Adipocyte (in vitro differentiated cells): ENCODE results near the gene PRRC2A.
"Not testable (repeated sequence)": the region's sequence is repeated elsewhere in the genome, so short reads cannot be mapped to it uniquely, and the experiment has no call there.

Source experiments
- DNase-seq: peaks from one replicate; pipeline ENCODE4 v3.0.0-alpha.2; 2015; ENCODE audit warnings: low read depth
- H3K27me3 ChIP-seq: replicated peaks from 2 replicates; pipeline ENCODE4 v1.7.0; 2013; ENCODE audit warnings: mild to moderate bottlenecking, low read length, moderate library complexity; ENCODE audit not compliant: control insufficient read depth, insufficient read depth
- H3K36me3 ChIP-seq: 2 replicates; pipeline ENCODE4 v1.7.0; 2013; ENCODE audit warnings: low read length, mild to moderate bottlenecking, moderate library complexity; ENCODE audit not compliant: control insufficient read depth, insufficient read depth, severe bottlenecking
- H3K4me1 ChIP-seq: 2 replicates; pipeline ENCODE4 v1.7.0; 2013; ENCODE audit warnings: mild to moderate bottlenecking, low read length, moderate library complexity; ENCODE audit not compliant: control insufficient read depth, insufficient read depth
- H3K4me3 ChIP-seq: 2 replicates; pipeline ENCODE4 v1.7.0; 2013; ENCODE audit warnings: mild to moderate bottlenecking, low read length, moderate library complexity
- H3K9ac ChIP-seq: 2 replicates; pipeline ENCODE4 v1.7.0; 2013; ENCODE audit warnings: mild to moderate bottlenecking, low read length, moderate library complexity
- H3K9me3 ChIP-seq: 2 replicates; pipeline ENCODE4 v1.7.0; 2013; ENCODE audit warnings: mild to moderate bottlenecking, low read length, moderate library complexity; ENCODE audit not compliant: control insufficient read depth

PRRC2A gene

DNA sequence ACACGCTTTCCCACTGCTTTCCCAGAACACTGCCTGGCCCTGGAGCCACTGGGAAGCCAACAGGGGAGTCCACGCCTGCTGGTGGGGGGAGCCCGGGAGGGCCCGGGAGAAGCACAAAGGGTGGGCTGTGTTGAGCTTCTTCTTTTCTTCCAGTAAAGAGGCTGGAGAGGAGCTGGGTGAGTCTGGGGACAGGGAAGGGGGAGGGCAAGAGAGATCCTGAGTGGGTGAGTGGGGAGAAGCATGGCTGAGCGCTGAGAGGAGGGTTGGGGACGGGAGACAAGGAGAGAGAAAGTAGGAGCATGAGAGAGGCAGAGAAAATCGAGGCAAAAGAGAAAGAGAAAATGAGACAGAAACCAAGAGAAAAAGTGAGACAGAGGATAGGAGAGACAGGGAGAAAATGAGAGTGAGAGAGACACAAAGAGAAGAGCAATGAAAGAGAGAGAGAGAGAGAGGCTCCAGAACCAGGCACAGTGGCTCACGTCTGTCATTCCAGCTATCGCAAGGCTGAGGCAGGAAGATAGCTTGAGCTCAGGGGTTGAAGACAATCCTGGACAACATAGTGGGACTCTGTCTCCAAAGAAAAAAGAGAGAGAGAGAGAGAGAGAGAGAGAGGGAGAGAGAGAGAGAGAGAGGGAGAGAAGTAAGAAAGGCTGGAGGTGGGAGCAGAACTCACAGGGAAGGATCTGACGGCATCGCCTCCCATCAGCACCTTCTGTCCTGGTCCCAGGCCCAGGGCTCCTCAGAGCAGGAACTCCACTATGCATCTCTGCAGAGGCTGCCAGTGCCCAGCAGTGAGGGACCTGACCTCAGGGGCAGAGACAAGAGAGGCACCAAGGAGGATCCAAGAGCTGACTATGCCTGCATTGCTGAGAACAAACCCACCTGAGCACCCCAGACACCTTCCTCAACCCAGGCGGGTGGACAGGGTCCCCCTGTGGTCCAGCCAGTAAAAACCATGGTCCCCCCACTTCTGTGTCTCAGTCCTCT is 32.4 kb upstream of the PRRC2A start:
- H3K9me3 ChIP-seq: no peaks in the 10 kb centered on the region
- no peaks in the 10 kb centered on the region for H3K4me1 ChIP-seq

DNA sequence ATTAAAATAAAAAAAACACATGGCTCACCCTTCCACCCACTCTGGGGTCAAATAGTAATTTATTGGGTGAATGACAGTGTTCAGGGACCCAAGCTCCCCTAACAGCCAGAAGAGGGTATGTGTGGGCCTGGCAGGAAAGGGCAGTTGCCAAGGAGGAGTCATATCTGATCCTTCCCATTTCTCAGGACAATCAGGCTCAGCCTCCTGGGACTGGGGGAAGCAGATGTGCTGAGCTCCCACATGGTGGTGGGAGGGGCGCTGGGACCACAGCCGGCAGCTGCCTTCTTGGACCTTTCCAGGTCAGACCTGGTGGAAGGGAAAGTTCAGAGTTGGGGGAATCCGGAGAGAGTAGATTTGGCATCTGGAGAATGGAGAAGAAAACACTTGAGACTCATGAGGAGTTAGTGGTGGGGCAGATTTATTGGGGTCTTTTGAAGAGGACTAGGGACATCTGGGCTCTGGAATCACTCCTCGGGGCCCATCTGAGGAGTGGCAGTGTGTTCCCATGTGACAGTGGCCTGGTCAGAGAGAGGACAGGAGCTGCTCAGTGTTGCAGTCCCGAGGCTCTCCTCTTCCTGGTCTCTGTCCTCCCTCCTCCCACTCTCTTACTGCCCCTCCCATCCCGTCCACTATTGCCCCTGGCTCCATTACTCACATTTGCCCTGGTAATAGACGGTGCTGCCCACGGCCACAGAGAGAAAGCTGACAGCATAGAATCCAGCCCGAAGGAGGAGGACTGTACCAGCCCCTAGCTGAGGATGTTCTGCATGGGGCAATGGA is 31.5 kb upstream of the PRRC2A start:
- Histone ChIP-seq H3K27me3 (no peaks in the 10 kb centered on the region), H3K9ac (no peak overlapping the region), H3K4me1 (no peaks in the 10 kb centered on the region), H3K4me3 (no peak overlapping the region), H3K36me3 (no peaks in the 10 kb centered on the region), H3K9me3 (no peaks in the 10 kb centered on the region)
- DNase-seq: no peak

More for the DNA sequence above, 32.4 kb upstream of the PRRC2A start:
- Histone ChIP-seq H3K9ac (no peak overlapping the region), H3K27me3 (no peaks in the 10 kb centered on the region), H3K36me3 (no peaks in the 10 kb centered on the region), H3K4me3 (no peak overlapping the region)
- no peak for DNase-seq

DNA sequence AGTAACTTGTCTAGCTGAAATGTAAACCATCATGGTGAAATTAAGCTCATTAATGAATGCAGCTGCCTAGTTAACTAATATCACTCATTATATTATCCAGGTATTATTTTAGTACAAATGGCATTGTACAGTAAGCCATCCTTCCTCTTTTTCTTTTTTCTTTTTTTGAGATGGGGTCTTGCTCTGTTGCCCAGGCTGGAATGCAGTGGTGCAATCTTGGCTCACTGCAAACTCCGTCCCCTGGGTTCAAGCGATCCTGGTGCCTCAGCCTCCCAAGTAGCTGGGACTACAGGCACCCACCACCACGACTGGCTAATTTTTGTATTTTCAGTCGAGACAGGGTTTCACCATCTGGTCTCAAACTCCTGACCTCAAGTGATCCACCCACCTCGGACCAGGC is 29.8 kb upstream of the PRRC2A start:
- H3K4me3 ChIP-seq, H3K9me3 ChIP-seq, H3K9ac ChIP-seq, H3K36me3 ChIP-seq, DNase-seq, H3K27me3 ChIP-seq, H3K4me1 ChIP-seq: not testable (repeated sequence)

DNA sequence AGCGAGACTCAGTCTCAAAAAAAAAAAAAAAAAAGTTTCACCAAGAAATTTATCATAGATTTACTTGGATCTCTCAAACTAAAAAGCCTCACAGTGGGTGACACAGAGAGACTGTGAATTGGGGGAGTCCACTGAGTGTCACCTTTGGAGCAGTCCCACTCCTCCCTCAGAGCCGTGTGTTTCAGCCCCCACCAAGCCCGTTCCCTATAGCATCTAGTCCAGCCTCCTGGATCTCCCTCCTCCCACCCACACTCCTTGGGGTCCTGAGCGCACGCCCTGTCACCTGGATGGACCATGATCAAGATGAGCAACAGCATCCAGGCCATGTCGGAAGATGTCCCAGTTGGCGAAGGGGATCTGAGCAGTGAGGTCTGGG is 28.1 kb upstream of the PRRC2A start:
- no peak overlapping the region for H3K9ac ChIP-seq
- H3K4me1 ChIP-seq: no peaks in the 10 kb centered on the region
- H3K4me3 ChIP-seq: no peak overlapping the region
- DNase-seq: no peak
- no peaks in the 10 kb centered on the region for H3K27me3 ChIP-seq
- H3K36me3 ChIP-seq: no peaks in the 10 kb centered on the region
- H3K9me3 ChIP-seq: no peaks in the 10 kb centered on the region

DNA sequence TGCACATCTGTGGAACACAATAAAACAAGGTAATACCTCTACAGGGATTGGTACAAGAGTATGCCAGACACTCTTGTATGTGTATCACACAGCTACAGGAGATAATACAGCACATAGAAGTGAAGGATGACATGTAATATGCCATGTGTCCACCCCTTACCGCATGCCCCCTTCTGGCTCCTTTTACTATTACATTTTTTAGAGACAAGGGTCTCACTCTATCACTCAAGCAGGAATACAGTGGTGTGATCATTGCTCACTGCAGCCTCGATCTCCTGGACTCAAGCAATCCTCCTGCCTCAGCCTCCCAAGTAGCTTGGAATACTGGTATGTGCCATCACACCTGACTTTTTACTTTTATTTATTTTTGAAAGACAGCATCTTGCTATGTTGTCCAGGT is 23.5 kb upstream of the PRRC2A start:
- no peaks in the 10 kb centered on the region for H3K27me3 ChIP-seq
- no peaks in the 10 kb centered on the region for H3K36me3 ChIP-seq
- H3K9me3 ChIP-seq: no peaks in the 10 kb centered on the region
- no peak overlapping the region for H3K4me3 ChIP-seq
- H3K9ac ChIP-seq: no peak overlapping the region
- DNase-seq: peak; percentile 41
- no peaks in the 10 kb centered on the region for H3K4me1 ChIP-seq

DNA sequence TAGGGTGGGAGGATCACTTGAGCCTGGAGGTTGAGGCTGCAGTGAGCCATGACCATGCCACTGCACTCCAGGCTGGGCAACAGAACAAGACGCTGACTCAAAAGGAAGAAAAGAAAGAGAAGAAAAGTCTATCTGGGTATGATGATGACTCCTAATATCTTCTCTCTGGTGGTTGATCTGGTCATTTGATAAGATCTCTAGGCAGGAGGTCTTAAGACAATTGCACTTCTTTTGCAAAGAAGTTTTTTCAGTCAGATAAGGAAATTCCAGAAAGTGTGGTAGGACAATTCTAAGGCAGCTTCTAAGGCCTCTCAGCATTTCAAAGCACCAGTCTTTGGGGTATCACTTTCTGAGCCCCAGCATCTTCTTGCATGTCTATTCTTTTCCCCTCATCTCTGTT is 13.2 kb upstream of the PRRC2A start:
- Histone ChIP-seq H3K27me3 (no peaks in the 10 kb centered on the region), H3K4me1 (no peaks in the 10 kb centered on the region), H3K4me3 (no peak overlapping the region), H3K9me3 (no peaks in the 10 kb centered on the region), H3K9ac (no peak overlapping the region), H3K36me3 (no peaks in the 10 kb centered on the region)
- no peak for DNase-seq

DNA sequence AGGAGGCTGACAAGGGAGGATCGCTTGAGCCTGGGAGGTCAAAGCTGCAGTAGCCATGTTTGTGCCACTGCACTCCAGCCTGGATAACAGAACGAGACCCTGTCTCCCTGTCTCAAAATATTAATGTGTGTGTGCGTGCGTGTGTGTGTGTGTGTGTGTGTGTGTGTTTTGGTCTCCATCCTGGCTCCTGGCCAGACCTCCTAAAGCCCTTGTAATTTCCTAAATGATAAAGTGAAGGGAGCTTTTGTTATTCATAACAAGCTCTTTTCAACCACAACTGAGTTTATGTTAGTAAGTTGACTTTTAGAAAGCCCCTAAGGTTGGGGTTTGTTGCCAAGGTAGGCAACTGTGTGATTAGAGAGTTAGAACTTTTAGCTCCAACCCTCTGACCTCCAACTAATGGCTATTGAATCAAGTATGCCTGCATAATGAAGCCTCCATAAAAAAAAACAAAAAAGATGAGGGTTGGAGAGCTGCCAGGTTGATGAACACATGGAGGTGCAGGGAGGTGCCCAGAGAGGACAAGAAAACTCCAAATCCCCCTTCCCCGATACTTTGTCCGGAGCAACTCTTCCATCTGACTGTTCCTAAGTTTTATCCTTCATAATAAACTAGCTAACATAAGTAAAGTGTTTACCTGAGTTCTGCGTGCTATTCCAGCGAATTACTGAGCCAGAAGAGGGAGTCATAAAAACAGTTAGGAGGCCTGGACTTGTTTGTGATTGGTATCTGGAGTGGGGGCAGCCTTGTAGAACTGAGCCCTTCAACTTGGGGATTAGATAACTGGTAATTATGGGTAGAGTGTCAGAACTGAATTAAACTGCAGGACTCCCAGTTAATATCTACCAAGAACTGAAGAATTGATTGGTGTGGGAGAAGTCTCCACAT is 10.8 kb upstream of the PRRC2A start:
- H3K9ac ChIP-seq: no peak overlapping the region
- H3K9me3 ChIP-seq: no peaks in the 10 kb centered on the region
- no peak overlapping the region for H3K4me3 ChIP-seq
- no peaks in the 10 kb centered on the region for H3K36me3 ChIP-seq
- H3K4me1 ChIP-seq: no peaks in the 10 kb centered on the region
- DNase-seq: no peak
- no peaks in the 10 kb centered on the region for H3K27me3 ChIP-seq

DNA sequence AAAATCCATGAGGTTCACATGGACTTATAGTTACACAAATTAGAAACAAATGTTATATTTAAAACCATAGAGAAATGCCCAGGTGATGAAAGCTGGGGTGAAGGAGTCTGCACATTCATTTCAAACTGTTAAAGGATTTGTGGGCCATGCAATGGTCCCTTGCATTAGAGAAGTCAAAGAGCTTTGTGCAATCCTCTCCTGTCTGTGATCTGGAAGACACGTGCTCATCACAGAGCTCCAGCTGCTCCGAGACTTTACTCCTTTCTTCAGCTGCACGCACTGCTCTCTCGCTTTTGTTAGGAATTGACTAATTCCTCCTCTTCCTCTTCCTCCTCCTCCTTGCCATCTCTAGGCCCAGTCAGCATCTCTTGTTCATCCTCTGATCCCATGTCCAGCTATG is 9.5 kb upstream of the PRRC2A start:
- H3K36me3 ChIP-seq: no peaks in the 10 kb centered on the region
- H3K9ac ChIP-seq: no peak overlapping the region
- no peaks in the 10 kb centered on the region for H3K4me1 ChIP-seq
- no peaks in the 10 kb centered on the region for H3K27me3 ChIP-seq
- no peak overlapping the region for H3K4me3 ChIP-seq
- no peaks in the 10 kb centered on the region for H3K9me3 ChIP-seq
- peak; percentile 24 for DNase-seq

DNA sequence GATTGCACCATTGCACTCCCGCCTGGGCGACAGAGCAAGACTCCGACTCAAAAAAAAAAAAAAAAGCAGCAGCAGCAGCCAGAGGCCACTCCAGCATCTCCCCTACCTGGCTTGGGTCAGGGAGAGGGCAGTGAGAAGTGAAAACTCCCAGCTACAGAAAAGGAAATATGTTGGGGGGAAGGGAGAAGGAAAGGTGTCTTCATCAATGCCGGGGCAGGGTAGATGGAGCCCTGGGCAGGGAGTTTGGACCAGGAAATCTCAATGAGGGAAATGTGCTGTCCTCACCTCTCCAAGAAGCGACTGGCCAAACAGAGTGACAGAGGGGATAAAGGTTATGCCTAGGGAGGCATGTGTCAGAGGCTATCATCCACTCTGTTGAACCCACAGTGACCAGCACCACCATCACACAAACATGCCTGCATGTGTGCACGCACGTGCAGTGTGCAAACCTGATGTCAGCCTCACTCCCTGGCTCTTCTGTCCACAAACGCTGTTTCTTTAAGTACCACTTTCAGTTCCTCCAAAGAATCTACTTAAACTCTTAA is 6.4 kb upstream of the PRRC2A start:
- Histone ChIP-seq H3K4me1 (no peaks in the 10 kb centered on the region), H3K4me3 (no peak overlapping the region), H3K27me3 (no peaks in the 10 kb centered on the region), H3K9ac (no peak overlapping the region), H3K9me3 (no peaks in the 10 kb centered on the region), H3K36me3 (no peaks in the 10 kb centered on the region)
- DNase-seq: no peak

DNA sequence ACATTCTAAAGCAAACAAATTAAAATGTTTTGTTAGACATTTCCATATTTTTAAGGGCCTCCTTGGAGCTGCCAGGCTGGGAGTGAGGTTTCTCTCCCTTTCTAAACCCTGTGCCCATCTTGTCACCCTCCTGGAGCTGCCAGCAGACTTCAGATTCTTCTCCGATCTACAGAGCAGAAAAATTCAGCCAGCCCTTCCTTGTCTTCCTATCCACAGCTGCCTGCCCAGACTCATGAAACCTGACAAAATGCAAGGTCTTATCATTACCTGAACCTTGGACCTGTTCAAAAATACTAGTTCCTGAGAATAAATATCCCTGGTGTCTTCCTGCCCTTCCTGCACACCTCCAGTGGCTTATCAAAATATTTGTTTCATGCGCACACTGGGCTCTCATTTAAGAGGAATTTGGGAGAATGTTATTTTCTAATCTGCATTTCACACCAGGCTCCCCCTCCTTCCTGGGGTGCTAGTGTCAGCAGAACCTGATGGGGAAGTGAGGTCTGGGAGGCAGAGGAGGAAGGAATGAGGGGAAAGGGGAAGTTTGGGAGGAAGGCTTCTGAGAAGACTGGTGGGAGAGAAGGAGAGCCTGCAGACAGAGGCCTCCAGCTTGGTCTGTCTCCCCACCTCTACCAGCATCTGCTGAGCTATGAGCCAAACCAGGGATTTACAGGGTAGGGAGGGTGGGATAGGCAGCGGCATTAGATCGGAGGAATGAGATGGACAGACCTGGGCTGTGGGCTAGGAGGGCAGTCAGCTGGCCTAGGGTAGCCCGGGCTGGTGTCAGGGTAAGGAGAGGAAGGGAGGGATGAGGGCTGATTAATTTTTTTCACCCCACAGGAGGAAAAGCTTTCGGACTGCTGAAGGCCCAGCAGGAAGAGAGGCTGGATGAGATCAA is 5.6 kb upstream of the PRRC2A start, which contains the start of gene AIF1:
Gene AIF1 (plus strand): TSS at position 551 of the 895 bp plus-strand sequence. CDS start 96 bp downstream, at position 647.
- Histone ChIP-seq H3K9ac (no peak within 1 kb of the TSS), H3K36me3 (no peaks in the 10 kb centered on the region), H3K27me3 (no peaks in the 10 kb centered on the region), H3K4me1 (no peaks in the 10 kb centered on the region), H3K9me3 (no peaks in the 10 kb centered on the region), H3K4me3 (no peak within 1 kb of the TSS)
- no peak for DNase-seq
